Measurements from ENCODE around the gene RALGDS. TPM values are rescaled to one million over a fixed set of nuclear protein-coding genes. Genes with fewer than 3 reads are reported as not detected.

The RALGDS gene
- total and polyA plus RNA-seq, 3 donors from 2014 or later: 23.0 to 42.4 (median 32.5) TPM

- H3K9me3 ChIP-seq: no peaks in the 10 kb centered on the region
- WGBS, 2 donors: 83% methylated on average over 4 of the region's 4 CpGs; no CpG with 5 or more reads in 1 of the 2 donors
- H3K4me3 ChIP-seq: no peak overlapping the region
- TF ChIP-seq CTCF (IDR thresholded peaks at IDR 0.05) (no peak), POLR2A (IDR thresholded peaks at IDR 0.05) (no peak)
- intact Hi-C loops (cut with DNase I; ENCODE audit: low total_unique reads): loop anchor here (10.0 kb wide), 1 partner anchor 105 kb away; the partner anchor contains the start of gene GTF3C5
- no peaks in the 10 kb centered on the region for H3K27me3 ChIP-seq
- H3K27ac ChIP-seq: no peak overlapping the region
- no peak for DNase-seq
- H3K36me3 ChIP-seq (ENCODE audit: low read depth, missing control alignments): no peaks in the 10 kb centered on the region
- H3K4me1 ChIP-seq: peaks cover 24% of the 10 kb centered on the region
Observed at GRCh38 chr9:133140174-133140505, 19.1 kb upstream of the RALGDS start.

GRCh38 chr9:133139246-133140173, 18.5 kb upstream of the RALGDS start:
- intact Hi-C loops (cut with DNase I; ENCODE audit: low total_unique reads): loop anchor here (10.0 kb wide), 1 partner anchor 105 kb away; the partner anchor contains the start of gene GTF3C5
- Histone ChIP-seq H3K4me3 (no peak overlapping the region), H3K27me3 (no peaks in the 10 kb centered on the region), H3K9me3 (no peaks in the 10 kb centered on the region), H3K36me3 (ENCODE audit: low read depth, missing control alignments) (no peaks in the 10 kb centered on the region), H3K27ac (no peak overlapping the region), H3K4me1 (peaks cover 22% of the 10 kb centered on the region)
- no peak for DNase-seq
- no peak for TF ChIP-seq CTCF (IDR thresholded peaks at IDR 0.05)
- 79 to 90% methylated on average over 16 to 24 of the region's 24 CpGs for WGBS, 2 donors

DNA sequence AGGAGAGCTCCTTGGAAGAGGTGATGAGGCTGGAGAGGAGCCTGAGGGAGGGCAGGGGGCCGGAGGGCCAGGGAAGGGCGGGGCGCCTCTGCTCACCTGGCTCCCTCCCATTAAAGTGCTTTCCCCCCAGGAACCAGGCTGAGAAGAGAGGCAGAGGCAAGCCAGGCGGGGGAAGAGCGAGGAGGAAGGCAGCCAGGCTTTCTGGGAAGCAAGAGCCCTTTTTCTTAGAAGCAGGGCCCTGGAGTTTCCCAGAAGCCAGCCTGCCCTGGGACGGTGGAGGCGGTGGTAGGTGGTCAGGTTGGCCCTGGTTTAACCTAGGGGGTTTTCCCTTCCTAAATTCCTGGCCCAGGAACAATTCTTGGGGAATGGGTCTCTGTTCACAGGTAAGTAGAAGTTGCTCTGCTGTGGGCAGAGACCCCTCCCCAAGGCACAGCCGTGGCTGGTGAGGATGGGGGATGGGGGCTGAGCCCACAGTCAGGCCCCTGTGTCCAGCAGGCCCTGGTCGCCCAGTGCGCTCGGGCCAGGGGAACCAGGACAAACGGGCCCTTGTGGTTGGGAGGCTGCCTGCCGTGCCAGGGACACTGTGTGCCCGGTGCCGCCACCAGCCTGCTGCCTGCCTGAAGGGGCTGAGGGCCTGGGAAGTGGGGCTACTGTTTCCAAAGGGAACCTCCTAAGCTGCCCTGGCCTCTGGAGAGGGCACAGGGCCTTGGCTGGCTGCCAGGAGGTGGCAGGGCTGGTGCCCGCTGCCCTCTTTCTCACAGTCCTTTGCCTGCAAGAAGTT, 16.6 kb upstream of the RALGDS start:
- intact Hi-C loops (cut with DNase I; ENCODE audit: low total_unique reads): no loop called here
- DNase-seq: no peak
- Histone ChIP-seq H3K4me3 (no peak overlapping the region), H3K27ac (no peak overlapping the region), H3K4me1 (peaks cover 28% of the 10 kb centered on the region), H3K9me3 (no peaks in the 10 kb centered on the region), H3K27me3 (no peaks in the 10 kb centered on the region), H3K36me3 (ENCODE audit: low read depth, missing control alignments) (no peaks in the 10 kb centered on the region)
- WGBS, 2 donors: 67 to 78% methylated on average over 9 to 16 of the region's 16 CpGs
- TF ChIP-seq POLR2A (IDR thresholded peaks at IDR 0.05) (no peak), CTCF (IDR thresholded peaks at IDR 0.05) (no peak)

DNA sequence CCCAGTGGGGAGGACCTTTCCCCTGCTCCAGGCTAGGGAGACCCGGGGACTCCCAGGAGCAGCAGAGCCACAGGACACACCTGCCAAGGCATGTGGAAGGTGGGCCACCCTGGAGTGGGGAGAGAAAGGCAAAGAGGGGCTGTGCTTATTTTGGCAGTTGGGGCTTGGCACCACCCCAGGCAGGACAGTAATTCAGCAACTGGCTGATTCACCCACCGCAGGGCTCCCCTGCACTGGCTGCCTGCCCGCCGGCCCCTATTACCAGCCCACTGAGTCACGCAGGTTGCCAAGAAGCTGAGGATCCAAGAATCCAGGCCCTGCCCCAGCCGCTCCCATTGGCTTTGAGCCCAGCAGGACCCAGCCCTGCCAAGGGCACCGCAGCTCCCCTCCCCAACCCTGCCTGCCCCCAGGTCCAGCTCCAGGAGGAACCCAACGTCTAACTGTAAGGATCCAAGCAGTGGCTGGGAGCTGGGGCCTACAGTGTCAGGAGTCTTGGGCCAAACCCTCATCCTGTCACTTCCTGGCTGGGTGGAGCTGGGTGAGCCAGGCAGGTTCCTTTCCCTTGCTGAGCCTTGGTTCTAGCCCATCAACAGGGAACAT, 14.2 kb upstream of the RALGDS start:
- peaks cover 25% of the 10 kb centered on the region for H3K4me1 ChIP-seq
- no peaks in the 10 kb centered on the region for H3K36me3 ChIP-seq (ENCODE audit: low read depth, missing control alignments)
- TF ChIP-seq POLR2A (IDR thresholded peaks at IDR 0.05): no peak
- no peak for TF ChIP-seq CTCF (IDR thresholded peaks at IDR 0.05)
- no peaks in the 10 kb centered on the region for H3K9me3 ChIP-seq
- H3K27me3 ChIP-seq: no peaks in the 10 kb centered on the region
- DNase-seq: no peak
- intact Hi-C loops (cut with DNase I; ENCODE audit: low total_unique reads): no loop called here
- H3K27ac ChIP-seq: no peak overlapping the region
- 39 to 64% methylated on average over 5 to 6 of the region's 8 CpGs for WGBS, 2 donors
- H3K4me3 ChIP-seq: no peak overlapping the region
